ENCODE measurements around the gene LRSAM1. TPM values are rescaled to one million over a fixed set of nuclear protein-coding genes. Genes with fewer than 3 reads are reported as not detected.
A peak's percentile ranks its signal among the peaks of the same experiment; 100 is the strongest.

LRSAM1 gene
- total and polyA plus RNA-seq, 7 donors, result 6.9 to 54.0 (median 17.9) TPM

DNA sequence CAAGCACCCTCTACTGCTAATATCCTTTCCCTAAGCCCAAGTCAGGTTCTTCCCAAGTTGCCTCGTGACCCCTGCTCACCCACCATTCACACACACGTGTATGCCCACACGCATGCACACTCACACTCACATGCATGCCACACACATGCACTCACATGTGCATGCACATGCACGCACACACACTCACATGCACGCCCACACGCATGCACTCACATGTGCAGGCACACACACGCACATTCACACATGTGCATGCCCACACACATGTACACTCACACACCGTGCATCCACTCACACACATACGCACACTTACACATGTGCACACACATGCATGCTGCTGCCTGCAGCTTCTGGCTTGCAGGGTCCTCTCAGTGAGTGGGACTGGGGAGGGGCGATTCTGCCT, 97.9 kb downstream of the LRSAM1 start:
- no peak for DNase-seq
- H3K4me3 ChIP-seq, result no peak overlapping the region
- no peaks in the 10 kb centered on the region for H3K36me3 ChIP-seq
- WGBS, 2 donors, result 68 to 90% methylated on average over 10 of the region's 10 CpGs
- no peak for TF ChIP-seq POLR2A (IDR thresholded peaks at IDR 0.05)
- TF ChIP-seq, protein P1, sequence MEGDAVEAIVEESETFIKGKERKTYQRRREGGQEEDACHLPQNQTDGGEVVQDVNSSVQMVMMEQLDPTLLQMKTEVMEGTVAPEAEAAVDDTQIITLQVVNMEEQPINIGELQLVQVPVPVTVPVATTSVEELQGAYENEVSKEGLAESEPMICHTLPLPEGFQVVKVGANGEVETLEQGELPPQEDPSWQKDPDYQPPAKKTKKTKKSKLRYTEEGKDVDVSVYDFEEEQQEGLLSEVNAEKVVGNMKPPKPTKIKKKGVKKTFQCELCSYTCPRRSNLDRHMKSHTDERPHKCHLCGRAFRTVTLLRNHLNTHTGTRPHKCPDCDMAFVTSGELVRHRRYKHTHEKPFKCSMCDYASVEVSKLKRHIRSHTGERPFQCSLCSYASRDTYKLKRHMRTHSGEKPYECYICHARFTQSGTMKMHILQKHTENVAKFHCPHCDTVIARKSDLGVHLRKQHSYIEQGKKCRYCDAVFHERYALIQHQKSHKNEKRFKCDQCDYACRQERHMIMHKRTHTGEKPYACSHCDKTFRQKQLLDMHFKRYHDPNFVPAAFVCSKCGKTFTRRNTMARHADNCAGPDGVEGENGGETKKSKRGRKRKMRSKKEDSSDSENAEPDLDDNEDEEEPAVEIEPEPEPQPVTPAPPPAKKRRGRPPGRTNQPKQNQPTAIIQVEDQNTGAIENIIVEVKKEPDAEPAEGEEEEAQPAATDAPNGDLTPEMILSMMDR (IDR thresholded peaks at IDR 0.05), result no peak
- TF ChIP-seq POLR2AphosphoS5 (IDR thresholded peaks at IDR 0.05), result no peak
- TF ChIP-seq EP300 (IDR thresholded peaks at IDR 0.05), result no peak
- intact Hi-C loops (cut with DNase I), result no loop called here
- H3K4me1 ChIP-seq, result peaks cover 0 to 68% (median 49%) of the 10 kb centered on the region in 4 donors
- no peak overlapping the region for H3K27ac ChIP-seq
- no peaks in the 10 kb centered on the region for H3K9me3 ChIP-seq
- no peaks in the 10 kb centered on the region for H3K27me3 ChIP-seq

DNA sequence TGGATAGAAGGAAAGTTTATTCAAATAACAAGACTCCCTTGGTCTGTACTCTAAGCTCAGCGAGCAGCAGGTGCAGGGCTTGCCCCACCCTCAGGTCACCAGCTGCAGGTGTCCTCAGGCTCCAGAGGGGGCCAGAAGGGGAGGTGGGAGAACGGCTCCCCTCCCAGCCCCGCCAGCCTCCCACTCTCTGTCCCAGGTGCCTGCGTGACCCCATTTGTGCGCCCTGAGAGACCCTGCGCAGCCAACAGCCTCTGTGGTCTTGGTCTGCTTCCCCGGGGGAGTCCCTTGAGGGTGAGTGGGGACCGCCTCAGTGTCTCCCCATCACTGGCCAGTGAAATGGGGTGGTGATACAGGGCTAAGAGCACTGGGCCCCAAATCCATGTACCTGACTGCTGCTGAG, 98.4 kb downstream of the LRSAM1 start:
- WGBS, 2 donors, result 43 to 78% methylated on average over 8 of the region's 8 CpGs
- intact Hi-C loops (cut with DNase I), result no loop called here
- no peaks in the 10 kb centered on the region for H3K36me3 ChIP-seq
- peaks cover 0 to 65% (median 46%) of the 10 kb centered on the region in 4 donors for H3K4me1 ChIP-seq
- H3K27me3 ChIP-seq, result no peaks in the 10 kb centered on the region
- TF ChIP-seq, protein P1 (IDR thresholded peaks at IDR 0.05), result no peak
- TF ChIP-seq EP300 (IDR thresholded peaks at IDR 0.05), result no peak
- TF ChIP-seq POLR2A (IDR thresholded peaks at IDR 0.05), result no peak
- TF ChIP-seq POLR2AphosphoS5 (IDR thresholded peaks at IDR 0.05), result no peak
- DNase-seq, result no peak
- H3K9me3 ChIP-seq, result no peaks in the 10 kb centered on the region
- no peak overlapping the region for H3K4me3 ChIP-seq
- H3K27ac ChIP-seq, result peak overlapping the region in 1 of 4 donors; percentile 22

DNA sequence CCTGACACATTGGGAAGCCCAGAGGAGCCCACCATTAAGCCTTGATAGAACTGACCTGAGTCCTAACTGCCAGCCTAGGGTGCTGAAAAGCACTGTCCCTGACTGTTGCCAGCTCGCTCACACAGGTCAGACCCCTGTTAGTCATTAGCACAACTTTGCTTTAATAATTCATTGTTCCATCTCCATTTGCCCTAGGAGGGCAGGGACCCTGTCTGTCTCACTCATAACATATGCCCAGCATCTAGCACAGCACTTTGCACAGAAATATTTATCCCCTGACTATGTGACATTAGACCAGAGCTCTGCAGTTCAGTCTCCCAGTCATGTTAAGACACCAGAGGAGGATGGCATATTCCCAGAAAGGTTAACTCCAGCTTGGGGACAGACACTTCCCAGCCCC, 99.0 kb downstream of the LRSAM1 start:
- Histone ChIP-seq H3K27me3 (no peaks in the 10 kb centered on the region), H3K27ac (peak overlapping the region in 1 of 4 donors; percentile 22), H3K4me1 (peaks cover 0 to 65% (median 46%) of the 10 kb centered on the region in 4 donors), H3K9me3 (no peaks in the 10 kb centered on the region), H3K4me3 (no peak overlapping the region), H3K36me3 (no peaks in the 10 kb centered on the region)
- intact Hi-C loops (cut with DNase I), result no loop called here
- TF ChIP-seq EP300 (IDR thresholded peaks at IDR 0.05), result no peak
- TF ChIP-seq POLR2A (IDR thresholded peaks at IDR 0.05), result no peak
- TF ChIP-seq POLR2AphosphoS5 (IDR thresholded peaks at IDR 0.05), result no peak
- TF ChIP-seq, protein P1 (IDR thresholded peaks at IDR 0.05), result no peak
- no peak for DNase-seq
- WGBS, 2 donors, result 85 to 95% methylated on average over 1 of the region's 1 CpG

DNA sequence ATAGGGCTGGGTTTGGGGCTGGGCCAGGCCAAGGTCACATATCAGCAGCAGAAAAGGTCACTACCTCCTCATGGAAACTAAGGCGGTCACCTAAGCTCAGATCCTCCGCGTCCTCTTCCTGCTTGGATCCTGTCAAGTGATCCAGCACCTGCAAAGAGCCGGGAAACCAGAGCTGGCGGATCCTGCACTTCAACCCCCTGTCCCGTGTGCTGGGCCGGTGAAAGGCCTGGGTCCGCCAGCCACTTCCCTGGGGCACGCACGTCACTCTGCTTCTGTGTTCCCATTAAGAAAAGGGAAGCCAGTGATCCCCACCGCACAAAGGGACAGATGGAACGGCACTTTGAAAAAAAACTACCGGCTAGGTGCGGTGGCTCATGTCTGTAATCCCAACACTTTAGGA, 99.4 kb downstream of the LRSAM1 start:
- no peak overlapping the region for H3K4me3 ChIP-seq
- H3K27me3 ChIP-seq, result no peaks in the 10 kb centered on the region
- DNase-seq, result no peak
- no peaks in the 10 kb centered on the region for H3K9me3 ChIP-seq
- peak overlapping the region in 1 of 4 donors; percentile 22 for H3K27ac ChIP-seq
- intact Hi-C loops (cut with DNase I), result no loop called here
- TF ChIP-seq POLR2AphosphoS5 (IDR thresholded peaks at IDR 0.05) (no peak), EP300 (IDR thresholded peaks at IDR 0.05) (no peak), POLR2A (IDR thresholded peaks at IDR 0.05) (no peak)
- TF ChIP-seq, protein P1 (IDR thresholded peaks at IDR 0.05), result no peak
- H3K4me1 ChIP-seq, result peaks cover 0 to 65% (median 46%) of the 10 kb centered on the region in 4 donors
- 77 to 84% methylated on average over 14 of the region's 14 CpGs for WGBS, 2 donors
- H3K36me3 ChIP-seq, result no peaks in the 10 kb centered on the region

Small RNAs within 50 kb of the gene (small RNA-seq; reads per million reads assigned to genes)
- gene RF00019, result 0 reads per million in 3 donors
- gene SNORA65, result 91.4 to 155 (median 153) reads per million in 3 donors

Other genes starting within 250 kb of the LRSAM1 start
- gene GARNL3, start 186.7 kb upstream of the LRSAM1 start, total RNA-seq, result 10 to 100 TPM; 10.2 to 28.0 (median 17.6) TPM
- gene GARNL3, start 186.7 kb upstream of the LRSAM1 start, polyA plus RNA-seq, result 1 to 10 TPM in 2 of 3 donors, under 1 TPM in 1; 0.92 to 4.8 (median 3.0) TPM
- 10 to 100 TPM; 45.1 to 68.7 (median 64.4) TPM for gene SLC2A8, start 54.3 kb upstream of the LRSAM1 start, total RNA-seq
- 10 to 100 TPM in 2 of 3 donors, 1 to 10 TPM in 1; 7.2 to 19.3 (median 11.8) TPM for gene SLC2A8, start 54.3 kb upstream of the LRSAM1 start, polyA plus RNA-seq
- gene ZNF79, start 27.1 kb upstream of the LRSAM1 start, total RNA-seq, result 10 to 100 TPM; 10.9 to 14.6 (median 13.9) TPM
- gene ZNF79, start 27.1 kb upstream of the LRSAM1 start, polyA plus RNA-seq, result 1 to 10 TPM in 2 of 3 donors, under 1 TPM in 1; 0.60 to 3.5 (median 2.3) TPM
- 1,000 to 10,000 TPM; 2,502 to 5,061 (median 3,494) TPM for gene RPL12, start 104 bp upstream of the LRSAM1 start, total RNA-seq
- gene RPL12, start 104 bp upstream of the LRSAM1 start, polyA plus RNA-seq, result 1,000 to 10,000 TPM; 2,492 to 4,552 (median 2,965) TPM
- 10 to 100 TPM; 32.3 to 97.2 (median 41.0) TPM for gene STXBP1, start 160.8 kb downstream of the LRSAM1 start, total RNA-seq
- gene STXBP1, start 160.8 kb downstream of the LRSAM1 start, polyA plus RNA-seq, result 1 to 10 TPM; 3.7 to 9.2 (median 9.0) TPM